ENCODE measurements around the gene LMX1A. TPM values are rescaled to one million over a fixed set of nuclear protein-coding genes. Genes with fewer than 3 reads are reported as not detected.

The LMX1A gene
- total and polyA plus RNA-seq, 7 donors, result 0.04 to 1.2 (median 0.46) TPM; not detected in 2

DNA sequence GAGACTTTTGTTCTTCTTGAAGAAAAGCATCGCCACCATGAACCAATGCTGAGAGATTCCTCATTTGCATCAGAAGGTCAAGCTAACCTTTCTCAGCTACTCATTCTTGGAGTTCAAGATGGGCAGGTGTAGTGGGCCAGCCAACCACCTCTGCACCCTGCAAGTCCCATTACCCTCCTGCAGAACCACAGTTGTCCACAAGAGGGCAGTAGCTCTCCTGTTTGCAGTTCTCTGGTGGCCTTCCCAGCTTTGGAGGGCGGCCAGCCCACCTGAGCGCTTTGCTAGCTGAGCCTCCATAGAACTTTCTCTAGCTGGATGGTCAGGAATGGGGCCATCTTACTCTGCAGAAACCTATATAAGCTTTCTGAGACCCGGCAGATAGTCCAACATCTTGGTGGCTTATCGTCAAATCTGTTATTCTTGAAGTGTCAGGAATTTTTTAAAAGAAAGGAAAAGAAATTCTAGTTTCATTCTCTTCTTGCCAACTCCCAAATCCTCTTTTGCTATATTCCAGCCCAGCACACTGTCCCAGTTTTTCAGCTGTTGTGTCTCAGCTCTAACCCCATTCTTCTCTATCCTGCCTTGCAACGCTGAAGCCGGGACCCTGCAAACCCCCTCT lies 11.0 kb upstream of the LMX1A start:
- peak; percentile 90 for DNase-seq
- H3K27ac ChIP-seq, result no peak overlapping the region
- H3K9me3 ChIP-seq, result no peaks in the 10 kb centered on the region
- 41 to 50% methylated on average over 7 of the region's 7 CpGs for WGBS, 2 donors
- intact Hi-C loops (cut with DNase I), result loop anchor here (10.0 kb wide), 1 partner anchor 223 kb away; no protein-coding TSS in a partner anchor
- TF ChIP-seq POLR2A (IDR thresholded peaks at IDR 0.05) (no peak), EP300 (IDR thresholded peaks at IDR 0.05) (no peak), POLR2AphosphoS5 (IDR thresholded peaks at IDR 0.05) (peak in 1 of 4 donors; percentile 16)
- TF ChIP-seq, protein P1, sequence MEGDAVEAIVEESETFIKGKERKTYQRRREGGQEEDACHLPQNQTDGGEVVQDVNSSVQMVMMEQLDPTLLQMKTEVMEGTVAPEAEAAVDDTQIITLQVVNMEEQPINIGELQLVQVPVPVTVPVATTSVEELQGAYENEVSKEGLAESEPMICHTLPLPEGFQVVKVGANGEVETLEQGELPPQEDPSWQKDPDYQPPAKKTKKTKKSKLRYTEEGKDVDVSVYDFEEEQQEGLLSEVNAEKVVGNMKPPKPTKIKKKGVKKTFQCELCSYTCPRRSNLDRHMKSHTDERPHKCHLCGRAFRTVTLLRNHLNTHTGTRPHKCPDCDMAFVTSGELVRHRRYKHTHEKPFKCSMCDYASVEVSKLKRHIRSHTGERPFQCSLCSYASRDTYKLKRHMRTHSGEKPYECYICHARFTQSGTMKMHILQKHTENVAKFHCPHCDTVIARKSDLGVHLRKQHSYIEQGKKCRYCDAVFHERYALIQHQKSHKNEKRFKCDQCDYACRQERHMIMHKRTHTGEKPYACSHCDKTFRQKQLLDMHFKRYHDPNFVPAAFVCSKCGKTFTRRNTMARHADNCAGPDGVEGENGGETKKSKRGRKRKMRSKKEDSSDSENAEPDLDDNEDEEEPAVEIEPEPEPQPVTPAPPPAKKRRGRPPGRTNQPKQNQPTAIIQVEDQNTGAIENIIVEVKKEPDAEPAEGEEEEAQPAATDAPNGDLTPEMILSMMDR (IDR thresholded peaks at IDR 0.05), result peak; percentile 51 to 98 (median 82)
- H3K36me3 ChIP-seq, result no peaks in the 10 kb centered on the region
- H3K27me3 ChIP-seq, result no peaks in the 10 kb centered on the region
- peaks cover 0 to 8% (median 4%) of the 10 kb centered on the region in 4 donors for H3K4me1 ChIP-seq
- H3K4me3 ChIP-seq, result no peak overlapping the region

DNA sequence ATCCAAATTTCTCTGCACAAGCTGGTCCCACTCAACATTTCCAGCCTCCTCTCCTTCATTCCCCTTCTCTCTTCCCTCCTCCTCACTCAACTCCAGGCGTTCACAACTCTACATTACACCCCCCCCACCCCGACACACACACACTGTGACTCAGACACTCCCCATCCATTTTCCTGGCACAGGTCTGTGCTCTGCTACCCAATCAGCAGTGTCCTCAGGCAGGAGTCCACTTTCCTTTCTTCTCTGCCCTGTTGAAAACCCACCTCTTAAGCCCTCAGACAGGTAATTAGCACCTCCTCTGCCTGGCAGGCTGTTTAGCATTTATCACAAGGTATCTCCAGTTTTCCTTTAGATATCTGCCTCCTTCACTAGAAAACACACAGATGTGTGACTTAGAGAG lies 8.8 kb upstream of the LMX1A start:
- TF ChIP-seq, protein P1 (IDR thresholded peaks at IDR 0.05), result no peak
- TF ChIP-seq POLR2AphosphoS5 (IDR thresholded peaks at IDR 0.05) (no peak), EP300 (IDR thresholded peaks at IDR 0.05) (no peak), POLR2A (IDR thresholded peaks at IDR 0.05) (no peak)
- intact Hi-C loops (cut with DNase I), result loop anchor here (10.0 kb wide), 1 partner anchor 221 kb away; no protein-coding TSS in a partner anchor
- no peaks in the 10 kb centered on the region for H3K36me3 ChIP-seq
- H3K4me1 ChIP-seq, result peaks cover 0 to 8% (median 4%) of the 10 kb centered on the region in 4 donors
- no peak overlapping the region for H3K4me3 ChIP-seq
- no peaks in the 10 kb centered on the region for H3K9me3 ChIP-seq
- WGBS, 2 donors, result 24 to 41% methylated on average over 2 of the region's 2 CpGs
- no peaks in the 10 kb centered on the region for H3K27me3 ChIP-seq
- no peak for DNase-seq
- no peak overlapping the region for H3K27ac ChIP-seq

DNA sequence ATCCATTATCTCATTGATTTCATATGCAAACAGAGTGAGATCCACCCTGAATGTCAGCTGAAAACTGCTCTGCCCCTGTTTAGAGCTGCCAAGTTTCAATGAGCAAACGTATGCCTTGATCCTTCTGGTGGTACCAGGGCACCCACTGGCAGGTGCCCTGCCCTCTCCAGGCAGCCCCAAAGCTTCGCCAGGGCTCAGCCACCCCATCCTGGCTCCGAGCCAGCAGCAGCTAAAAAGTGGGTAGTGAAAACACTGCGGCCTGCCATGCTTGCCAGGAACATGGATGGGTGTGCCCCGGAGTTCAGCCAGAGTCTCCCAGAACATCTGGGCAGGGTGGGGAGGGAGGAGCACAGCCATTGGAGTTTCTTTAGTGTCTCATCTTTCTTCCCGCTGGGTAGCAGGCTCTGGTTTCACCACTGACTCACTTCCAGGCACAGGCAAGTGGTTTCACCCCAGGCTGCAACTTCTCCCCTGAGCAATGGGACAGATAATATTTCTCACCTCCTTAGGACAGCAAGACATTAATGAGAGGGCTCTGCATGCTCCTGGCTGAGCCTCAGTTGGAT lies 8.1 kb upstream of the LMX1A start:
- Histone ChIP-seq H3K27ac (no peak overlapping the region), H3K9me3 (no peaks in the 10 kb centered on the region), H3K4me3 (no peak overlapping the region), H3K36me3 (no peaks in the 10 kb centered on the region), H3K4me1 (peaks cover 0 to 8% (median 4%) of the 10 kb centered on the region in 4 donors), H3K27me3 (no peaks in the 10 kb centered on the region)
- TF ChIP-seq, protein P1 (IDR thresholded peaks at IDR 0.05), result no peak
- no peak for TF ChIP-seq EP300 (IDR thresholded peaks at IDR 0.05)
- TF ChIP-seq POLR2A (IDR thresholded peaks at IDR 0.05), result no peak
- no peak for TF ChIP-seq POLR2AphosphoS5 (IDR thresholded peaks at IDR 0.05)
- peak; percentile 77 for DNase-seq
- 7 to 40% methylated on average over 6 of the region's 6 CpGs for WGBS, 2 donors
- intact Hi-C loops (cut with DNase I), result loop anchor here (10.0 kb wide), 1 partner anchor 220 kb away; no protein-coding TSS in a partner anchor

DNA sequence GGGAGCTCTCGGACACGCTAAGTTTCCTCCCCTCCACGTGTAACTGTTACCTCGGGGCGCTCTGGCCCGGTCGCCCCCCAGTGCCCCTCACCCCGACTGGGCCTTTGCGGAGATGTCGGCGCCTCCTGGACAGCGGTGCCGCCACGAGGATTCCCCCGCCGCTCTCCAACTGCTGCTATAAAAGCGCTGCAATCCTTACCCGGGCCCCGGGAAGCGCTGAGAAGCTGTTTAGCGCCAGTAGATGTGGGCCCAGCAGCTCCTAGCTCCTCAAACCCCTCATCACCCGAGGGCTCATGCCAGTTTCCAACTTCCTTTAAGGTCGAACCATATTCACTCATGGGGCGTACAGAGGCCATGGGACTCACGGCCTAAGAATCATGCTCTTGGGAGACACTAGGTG lies 361 bp upstream of the LMX1A start:
- Histone ChIP-seq H3K4me1 (peaks cover 0 to 51% (median 41%) of the 10 kb centered on the region in 4 donors), H3K9me3 (no peaks in the 10 kb centered on the region), H3K27ac (no peak overlapping the region), H3K27me3 (peaks cover 48 to 70% (median 53%) of the 10 kb centered on the region in 3 donors), H3K36me3 (no peaks in the 10 kb centered on the region), H3K4me3 (peak overlapping the region in 3 of 4 donors; percentile 27 to 44 (median 44))
- 9 to 13% methylated on average over 25 of the region's 25 CpGs for WGBS, 2 donors
- no peak for DNase-seq
- intact Hi-C loops (cut with DNase I), result no loop called here
- TF ChIP-seq POLR2AphosphoS5 (IDR thresholded peaks at IDR 0.05) (no peak), EP300 (IDR thresholded peaks at IDR 0.05) (no peak), POLR2A (IDR thresholded peaks at IDR 0.05) (no peak)
- TF ChIP-seq, protein P1 (IDR thresholded peaks at IDR 0.05), result no peak

Measured in sigmoid colon (tissue), 7 donors.